GM23338 (cell line): Measurements from ENCODE around the gene CABP4. TPM values are rescaled to one million over a fixed set of nuclear protein-coding genes. Genes with fewer than 3 reads are reported as not detected.

Experiments used
- ATAC-seq: fragments of 200-7000 bp; cut with Tn5 transposase; 3 replicates; pipeline ENCODE4 v1.9.1; 2020
- DNase-seq: peaks from one replicate; pipeline ENCODE4 v3.0.0-alpha.2; 2015; ENCODE audit warnings: low spot score
- H2AFZ ChIP-seq: fragments of 200-600 bp; sonication (generic); 2 replicates; pipeline ENCODE4 v1.8.0; 2016; ENCODE audit warnings: antibody characterized with exemption, mild to moderate bottlenecking, moderate library complexity
- H3F3A ChIP-seq: fragments of 200-600 bp; sonication (generic); replicated peaks from 2 replicates; pipeline ENCODE4 v1.8.0; 2017; ENCODE audit warnings: antibody characterized with exemption, mixed run types, low read depth
- H3K27ac ChIP-seq: fragments of 200-600 bp; sonication (generic); 2 replicates; pipeline ENCODE4 v1.6.1; 2016; ENCODE audit warnings: low read depth
- H3K27me3 ChIP-seq: fragments of 200-600 bp; sonication (generic); 2 replicates; pipeline ENCODE4 v1.8.0; 2016; ENCODE audit warnings: mild to moderate bottlenecking, mixed run types, moderate library complexity; ENCODE audit not compliant: insufficient read depth
- H3K36me3 ChIP-seq: fragments of 200-600 bp; sonication (generic); 2 replicates; pipeline ENCODE4 v1.8.0; 2016; ENCODE audit warnings: mild to moderate bottlenecking; ENCODE audit not compliant: insufficient read depth
- H3K4me1 ChIP-seq: fragments of 200-600 bp; sonication (generic); 2 replicates; pipeline ENCODE4 v1.8.0; 2016; ENCODE audit warnings: mild to moderate bottlenecking, moderate library complexity; ENCODE audit not compliant: insufficient read depth
- H3K4me2 ChIP-seq: fragments of 200-600 bp; sonication (generic); 2 replicates; pipeline ENCODE4 v1.7.1; 2017; ENCODE audit warnings: mixed run types
- H3K4me3 ChIP-seq: fragments of 200-600 bp; sonication (generic); 2 replicates; pipeline ENCODE4 v1.6.1; 2016; ENCODE audit warnings: mixed run types
- H3K79me2 ChIP-seq: fragments of 200-600 bp; sonication (generic); replicated peaks from 2 replicates; pipeline ENCODE4 v1.8.0; 2017; ENCODE audit warnings: mild to moderate bottlenecking; ENCODE audit not compliant: insufficient read depth
- H3K9me2 ChIP-seq: fragments of 200-600 bp; sonication (generic); 2 replicates; pipeline ENCODE4 v1.8.0; 2017; ENCODE audit not compliant: insufficient read depth
- H4K20me1 ChIP-seq: fragments of 200-600 bp; sonication (generic); replicated peaks from 2 replicates; pipeline ENCODE4 v1.8.0; 2017; ENCODE audit warnings: mild to moderate bottlenecking; ENCODE audit not compliant: insufficient read depth
- H3K27ac Mint-ChIP-seq: 2 replicates; pipeline ENCODE4 v1.8.0; 2020; ENCODE audit warnings: inconsistent platforms, mild to moderate bottlenecking, moderate library complexity, mixed read lengths
- H3K27me3 Mint-ChIP-seq: 3 replicates; pipeline ENCODE4 v1.8.0; 2022; ENCODE audit warnings: low read depth, mild to moderate bottlenecking, moderate library complexity, mixed read lengths, inconsistent platforms; ENCODE audit not compliant: insufficient read depth, poor library complexity
- H3K36me3 Mint-ChIP-seq: 3 replicates; pipeline ENCODE4 v1.8.0; 2021; ENCODE audit warnings: low read depth, mild to moderate bottlenecking, inconsistent platforms, moderate library complexity, mixed read lengths
- H3K4me1 Mint-ChIP-seq: 3 replicates; pipeline ENCODE4 v1.8.0; 2020; ENCODE audit warnings: mild to moderate bottlenecking, inconsistent platforms, mixed read lengths
- H3K4me3 Mint-ChIP-seq: 3 replicates; pipeline ENCODE4 v1.8.0; 2021; ENCODE audit warnings: moderate library complexity, mild to moderate bottlenecking, inconsistent platforms, mixed read lengths
- H3K9me3 Mint-ChIP-seq: 3 replicates; pipeline ENCODE4 v1.8.0; 2020; ENCODE audit warnings: moderate library complexity, mild to moderate bottlenecking, inconsistent platforms, mixed read lengths
- CREB1 ChIP-seq: fragments of 250-450 bp; sonication (Bioruptor Pico); IDR thresholded peaks from 2 replicates; pipeline ENCODE4 v1.5.0; 2020; ENCODE audit warnings: low read depth, mild to moderate bottlenecking, moderate library complexity
- EZH2 ChIP-seq: fragments of 200-600 bp; sonication (generic); IDR thresholded peaks from one replicate; pipeline ENCODE4 v1.8.0; 2017; ENCODE audit warnings: antibody characterized with exemption, mild to moderate bottlenecking, low read depth; ENCODE audit not compliant: unreplicated experiment
- EZH2phosphoT487 ChIP-seq: fragments of 200-600 bp; sonication (generic); IDR thresholded peaks from one replicate; pipeline ENCODE4 v1.8.1; 2018; ENCODE audit warnings: antibody characterized with exemption; ENCODE audit not compliant: unreplicated experiment
- JUNB ChIP-seq: IDR thresholded peaks from one replicate; pipeline ENCODE4 v1.6.1; 2016; ENCODE audit warnings: antibody characterized with exemption; ENCODE audit not compliant: unreplicated experiment
- NANOG ChIP-seq: IDR thresholded peaks from 2 replicates; pipeline ENCODE4 v1.6.1; 2016; ENCODE audit warnings: antibody characterized with exemption, borderline replicate concordance
- POLR2AphosphoS5 ChIP-seq: IDR thresholded peaks from 2 replicates; pipeline ENCODE4 v1.6.1; 2016; ENCODE audit warnings: antibody characterized with exemption, low read depth
- STAT1 ChIP-seq: IDR thresholded peaks from one replicate; pipeline ENCODE4 v1.6.1; 2016; ENCODE audit warnings: antibody characterized with exemption; ENCODE audit not compliant: unreplicated experiment
- ZNF114 ChIP-seq: fragments of 250-450 bp; sonication (Bioruptor Pico); IDR thresholded peaks from 2 replicates; pipeline ENCODE4 v1.5.0; 2020; ENCODE audit warnings: mild to moderate bottlenecking, moderate library complexity
- ZNF331 ChIP-seq: fragments of 250-450 bp; sonication (Bioruptor Pico); IDR thresholded peaks from 2 replicates; pipeline ENCODE4 v1.5.0; 2020; ENCODE audit warnings: low read depth, mild to moderate bottlenecking, moderate library complexity
- polyA plus RNA-seq: library from polyadenylated mRNA; unstranded; fragments of >200 nt; fragmentation: Nextera tagmentation; extraction: Ambion mirVana; gene quantifications from 2 replicates; pipeline ENCODE4 v1.2.1, GENCODE V29; 2016
- total RNA-seq: library from RNA; depleted of rRNA; stranded (reverse); fragments of >200 nt; shearing (Covaris generic); gene quantifications from 2 replicates; pipeline ENCODE4 v1.2.3, GENCODE V29; 2014
- TF ChIP-seq, protein P1 (sequence below): IDR thresholded peaks from one replicate; pipeline ENCODE4 v1.6.1; 2018; ENCODE audit warnings: antibody characterized with exemption; ENCODE audit not compliant: unreplicated experiment
- TF ChIP-seq, protein P2 (sequence below): fragments of 250-450 bp; sonication (Bioruptor Pico); IDR thresholded peaks from 2 replicates; pipeline ENCODE4 v1.5.0; 2020; ENCODE audit warnings: mild to moderate bottlenecking, moderate library complexity
- TF ChIP-seq, protein P3 (sequence below), 2 experiments: fragments of 200-600 bp in 1 of 2; sonication (generic) in 1 of 2; conservative IDR thresholded peaks; 2 replicates each; pipeline versions ENCODE4 v1.5.1 to v1.6.1; 2016 to 2017; ENCODE audit warnings: antibody characterized with exemption in 2 of 2, low read depth in 2 of 2, mild to moderate bottlenecking in 2 of 2, moderate library complexity in 1 of 2
- TF ChIP-seq, protein P4 (sequence below): IDR thresholded peaks from 2 replicates; pipeline ENCODE4 v1.6.1; 2016; ENCODE audit warnings: antibody characterized with exemption

The CABP4 gene
- total and polyA plus RNA-seq, 2 experiments from 2014 or later, result 0.28 TPM; not detected in 1

DNA sequence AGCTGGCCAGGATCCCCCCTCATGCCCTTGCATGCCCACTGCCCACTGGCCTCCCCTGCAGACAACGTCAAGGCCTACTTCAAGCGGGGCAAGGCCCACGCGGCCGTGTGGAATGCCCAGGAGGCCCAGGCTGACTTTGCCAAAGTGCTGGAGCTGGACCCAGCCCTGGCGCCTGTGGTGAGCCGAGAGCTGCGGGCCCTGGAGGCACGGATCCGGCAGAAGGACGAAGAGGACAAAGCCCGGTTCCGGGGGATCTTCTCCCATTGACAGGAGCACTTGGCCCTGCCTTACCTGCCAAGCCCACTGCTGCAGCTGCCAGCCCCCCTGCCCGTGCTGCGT is 35.5 kb downstream of the CABP4 start:
- no peaks in the 10 kb centered on the region for H3K9me3 Mint-ChIP-seq
- ATAC-seq (no peak), DNase-seq (no peak)
- H3K27ac ChIP-seq, result no peak overlapping the region
- H4K20me1 ChIP-seq, result no peaks in the 10 kb centered on the region; the same call in 1 of the 2 replicates
- TF ChIP-seq CREB1 (CRISPR knock-in tag), result no peak
- TF ChIP-seq NANOG, result no peak
- no peak for TF ChIP-seq EZH2
- TF ChIP-seq, protein P1, sequence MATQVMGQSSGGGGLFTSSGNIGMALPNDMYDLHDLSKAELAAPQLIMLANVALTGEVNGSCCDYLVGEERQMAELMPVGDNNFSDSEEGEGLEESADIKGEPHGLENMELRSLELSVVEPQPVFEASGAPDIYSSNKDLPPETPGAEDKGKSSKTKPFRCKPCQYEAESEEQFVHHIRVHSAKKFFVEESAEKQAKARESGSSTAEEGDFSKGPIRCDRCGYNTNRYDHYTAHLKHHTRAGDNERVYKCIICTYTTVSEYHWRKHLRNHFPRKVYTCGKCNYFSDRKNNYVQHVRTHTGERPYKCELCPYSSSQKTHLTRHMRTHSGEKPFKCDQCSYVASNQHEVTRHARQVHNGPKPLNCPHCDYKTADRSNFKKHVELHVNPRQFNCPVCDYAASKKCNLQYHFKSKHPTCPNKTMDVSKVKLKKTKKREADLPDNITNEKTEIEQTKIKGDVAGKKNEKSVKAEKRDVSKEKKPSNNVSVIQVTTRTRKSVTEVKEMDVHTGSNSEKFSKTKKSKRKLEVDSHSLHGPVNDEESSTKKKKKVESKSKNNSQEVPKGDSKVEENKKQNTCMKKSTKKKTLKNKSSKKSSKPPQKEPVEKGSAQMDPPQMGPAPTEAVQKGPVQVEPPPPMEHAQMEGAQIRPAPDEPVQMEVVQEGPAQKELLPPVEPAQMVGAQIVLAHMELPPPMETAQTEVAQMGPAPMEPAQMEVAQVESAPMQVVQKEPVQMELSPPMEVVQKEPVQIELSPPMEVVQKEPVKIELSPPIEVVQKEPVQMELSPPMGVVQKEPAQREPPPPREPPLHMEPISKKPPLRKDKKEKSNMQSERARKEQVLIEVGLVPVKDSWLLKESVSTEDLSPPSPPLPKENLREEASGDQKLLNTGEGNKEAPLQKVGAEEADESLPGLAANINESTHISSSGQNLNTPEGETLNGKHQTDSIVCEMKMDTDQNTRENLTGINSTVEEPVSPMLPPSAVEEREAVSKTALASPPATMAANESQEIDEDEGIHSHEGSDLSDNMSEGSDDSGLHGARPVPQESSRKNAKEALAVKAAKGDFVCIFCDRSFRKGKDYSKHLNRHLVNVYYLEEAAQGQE, result no peak
- TF ChIP-seq, protein P2, sequence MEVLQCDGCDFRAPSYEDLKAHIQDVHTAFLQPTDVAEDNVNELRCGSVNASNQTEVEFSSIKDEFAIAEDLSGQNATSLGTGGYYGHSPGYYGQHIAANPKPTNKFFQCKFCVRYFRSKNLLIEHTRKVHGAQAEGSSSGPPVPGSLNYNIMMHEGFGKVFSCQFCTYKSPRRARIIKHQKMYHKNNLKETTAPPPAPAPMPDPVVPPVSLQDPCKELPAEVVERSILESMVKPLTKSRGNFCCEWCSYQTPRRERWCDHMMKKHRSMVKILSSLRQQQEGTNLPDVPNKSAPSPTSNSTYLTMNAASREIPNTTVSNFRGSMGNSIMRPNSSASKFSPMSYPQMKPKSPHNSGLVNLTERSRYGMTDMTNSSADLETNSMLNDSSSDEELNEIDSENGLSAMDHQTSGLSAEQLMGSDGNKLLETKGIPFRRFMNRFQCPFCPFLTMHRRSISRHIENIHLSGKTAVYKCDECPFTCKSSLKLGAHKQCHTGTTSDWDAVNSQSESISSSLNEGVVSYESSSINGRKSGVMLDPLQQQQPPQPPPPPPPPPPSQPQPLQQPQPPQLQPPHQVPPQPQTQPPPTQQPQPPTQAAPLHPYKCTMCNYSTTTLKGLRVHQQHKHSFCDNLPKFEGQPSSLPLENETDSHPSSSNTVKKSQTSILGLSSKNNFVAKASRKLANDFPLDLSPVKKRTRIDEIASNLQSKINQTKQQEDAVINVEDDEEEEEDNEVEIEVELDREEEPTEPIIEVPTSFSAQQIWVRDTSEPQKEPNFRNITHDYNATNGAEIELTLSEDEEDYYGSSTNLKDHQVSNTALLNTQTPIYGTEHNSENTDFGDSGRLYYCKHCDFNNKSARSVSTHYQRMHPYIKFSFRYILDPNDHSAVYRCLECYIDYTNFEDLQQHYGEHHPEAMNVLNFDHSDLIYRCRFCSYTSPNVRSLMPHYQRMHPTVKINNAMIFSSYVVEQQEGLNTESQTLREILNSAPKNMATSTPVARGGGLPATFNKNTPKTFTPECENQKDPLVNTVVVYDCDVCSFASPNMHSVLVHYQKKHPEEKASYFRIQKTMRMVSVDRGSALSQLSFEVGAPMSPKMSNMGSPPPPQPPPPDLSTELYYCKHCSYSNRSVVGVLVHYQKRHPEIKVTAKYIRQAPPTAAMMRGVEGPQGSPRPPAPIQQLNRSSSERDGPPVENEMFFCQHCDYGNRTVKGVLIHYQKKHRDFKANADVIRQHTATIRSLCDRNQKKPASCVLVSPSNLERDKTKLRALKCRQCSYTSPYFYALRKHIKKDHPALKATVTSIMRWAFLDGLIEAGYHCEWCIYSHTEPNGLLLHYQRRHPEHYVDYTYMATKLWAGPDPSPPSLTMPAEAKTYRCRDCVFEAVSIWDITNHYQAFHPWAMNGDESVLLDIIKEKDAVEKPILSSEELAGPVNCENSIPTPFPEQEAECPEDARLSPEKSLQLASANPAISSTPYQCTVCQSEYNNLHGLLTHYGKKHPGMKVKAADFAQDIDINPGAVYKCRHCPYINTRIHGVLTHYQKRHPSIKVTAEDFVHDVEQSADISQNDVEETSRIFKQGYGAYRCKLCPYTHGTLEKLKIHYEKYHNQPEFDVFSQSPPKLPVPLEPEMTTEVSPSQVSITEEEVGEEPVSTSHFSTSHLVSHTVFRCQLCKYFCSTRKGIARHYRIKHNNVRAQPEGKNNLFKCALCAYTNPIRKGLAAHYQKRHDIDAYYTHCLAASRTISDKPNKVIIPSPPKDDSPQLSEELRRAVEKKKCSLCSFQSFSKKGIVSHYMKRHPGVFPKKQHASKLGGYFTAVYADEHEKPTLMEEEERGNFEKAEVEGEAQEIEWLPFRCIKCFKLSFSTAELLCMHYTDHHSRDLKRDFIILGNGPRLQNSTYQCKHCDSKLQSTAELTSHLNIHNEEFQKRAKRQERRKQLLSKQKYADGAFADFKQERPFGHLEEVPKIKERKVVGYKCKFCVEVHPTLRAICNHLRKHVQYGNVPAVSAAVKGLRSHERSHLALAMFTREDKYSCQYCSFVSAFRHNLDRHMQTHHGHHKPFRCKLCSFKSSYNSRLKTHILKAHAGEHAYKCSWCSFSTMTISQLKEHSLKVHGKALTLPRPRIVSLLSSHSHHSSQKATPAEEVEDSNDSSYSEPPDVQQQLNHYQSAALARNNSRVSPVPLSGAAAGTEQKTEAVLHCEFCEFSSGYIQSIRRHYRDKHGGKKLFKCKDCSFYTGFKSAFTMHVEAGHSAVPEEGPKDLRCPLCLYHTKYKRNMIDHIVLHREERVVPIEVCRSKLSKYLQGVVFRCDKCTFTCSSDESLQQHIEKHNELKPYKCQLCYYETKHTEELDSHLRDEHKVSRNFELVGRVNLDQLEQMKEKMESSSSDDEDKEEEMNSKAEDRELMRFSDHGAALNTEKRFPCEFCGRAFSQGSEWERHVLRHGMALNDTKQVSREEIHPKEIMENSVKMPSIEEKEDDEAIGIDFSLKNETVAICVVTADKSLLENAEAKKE (CRISPR knock-in tag), result no peak
- TF ChIP-seq JUNB, result no peak
- TF ChIP-seq, protein P3, sequence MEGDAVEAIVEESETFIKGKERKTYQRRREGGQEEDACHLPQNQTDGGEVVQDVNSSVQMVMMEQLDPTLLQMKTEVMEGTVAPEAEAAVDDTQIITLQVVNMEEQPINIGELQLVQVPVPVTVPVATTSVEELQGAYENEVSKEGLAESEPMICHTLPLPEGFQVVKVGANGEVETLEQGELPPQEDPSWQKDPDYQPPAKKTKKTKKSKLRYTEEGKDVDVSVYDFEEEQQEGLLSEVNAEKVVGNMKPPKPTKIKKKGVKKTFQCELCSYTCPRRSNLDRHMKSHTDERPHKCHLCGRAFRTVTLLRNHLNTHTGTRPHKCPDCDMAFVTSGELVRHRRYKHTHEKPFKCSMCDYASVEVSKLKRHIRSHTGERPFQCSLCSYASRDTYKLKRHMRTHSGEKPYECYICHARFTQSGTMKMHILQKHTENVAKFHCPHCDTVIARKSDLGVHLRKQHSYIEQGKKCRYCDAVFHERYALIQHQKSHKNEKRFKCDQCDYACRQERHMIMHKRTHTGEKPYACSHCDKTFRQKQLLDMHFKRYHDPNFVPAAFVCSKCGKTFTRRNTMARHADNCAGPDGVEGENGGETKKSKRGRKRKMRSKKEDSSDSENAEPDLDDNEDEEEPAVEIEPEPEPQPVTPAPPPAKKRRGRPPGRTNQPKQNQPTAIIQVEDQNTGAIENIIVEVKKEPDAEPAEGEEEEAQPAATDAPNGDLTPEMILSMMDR (conservative IDR thresholded peaks at IDR 0.05; ENCODE audit: low read depth in 2 of 2), result no peak
- TF ChIP-seq ZNF114 (CRISPR knock-in tag), result no peak
- TF ChIP-seq ZNF331 (CRISPR knock-in tag), result no peak
- TF ChIP-seq EZH2phosphoT487, result no peak
- no peak for TF ChIP-seq POLR2AphosphoS5
- TF ChIP-seq, protein P4, sequence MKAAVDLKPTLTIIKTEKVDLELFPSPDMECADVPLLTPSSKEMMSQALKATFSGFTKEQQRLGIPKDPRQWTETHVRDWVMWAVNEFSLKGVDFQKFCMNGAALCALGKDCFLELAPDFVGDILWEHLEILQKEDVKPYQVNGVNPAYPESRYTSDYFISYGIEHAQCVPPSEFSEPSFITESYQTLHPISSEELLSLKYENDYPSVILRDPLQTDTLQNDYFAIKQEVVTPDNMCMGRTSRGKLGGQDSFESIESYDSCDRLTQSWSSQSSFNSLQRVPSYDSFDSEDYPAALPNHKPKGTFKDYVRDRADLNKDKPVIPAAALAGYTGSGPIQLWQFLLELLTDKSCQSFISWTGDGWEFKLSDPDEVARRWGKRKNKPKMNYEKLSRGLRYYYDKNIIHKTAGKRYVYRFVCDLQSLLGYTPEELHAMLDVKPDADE, result no peak
- TF ChIP-seq STAT1, result no peak
- no peaks in the 10 kb centered on the region; the same call in 1 of the 2 replicates for H3K36me3 ChIP-seq
- no peaks in the 10 kb centered on the region for H3K9me2 ChIP-seq
- no peak overlapping the region for H2AFZ ChIP-seq
- H3K79me2 ChIP-seq, result no peaks in the 10 kb centered on the region
- no peak overlapping the region for H3K27ac Mint-ChIP-seq
- H3K36me3 Mint-ChIP-seq, result peaks cover 9% of the 10 kb centered on the region; the same call in 1 of the 3 replicates
- H3K27me3 ChIP-seq, result no peaks in the 10 kb centered on the region
- H3K4me3 ChIP-seq, result no peak overlapping the region
- H3K4me3 Mint-ChIP-seq, result no peak overlapping the region
- H3K27me3 Mint-ChIP-seq, result peaks cover 8% of the 10 kb centered on the region
- H3K4me1 Mint-ChIP-seq, result peaks cover 7% of the 10 kb centered on the region
- no peak overlapping the region for H3K4me2 ChIP-seq
- 0 out of 2 replicates have a peak, but pooled peaks cover 3% of the 10 kb centered on the region for H3F3A ChIP-seq
- H3K4me1 ChIP-seq, result no peaks in the 10 kb centered on the region
